Activated T-cell treated with anti-CD3 and anti-CD28 coated beads, Interleukin-2, amount 50 U/mL, for 72 hours (primary cell): ENCODE results near the gene UBE2L3. TPM values are rescaled to one million over a fixed set of nuclear protein-coding genes. Genes with fewer than 3 reads are reported as not detected.
"Not testable (repeated sequence)": the region's sequence is repeated elsewhere in the genome, so short reads cannot be mapped to it uniquely, and the experiment has no call there.

Source experiments
- ATAC-seq, 2 donors: fragments of 150-1000 bp; cut with Tn5 transposase; replicated peaks in 1 of 2; 2 replicates each; pipeline ENCODE4 v1.10.0; 2021; ENCODE audit warnings: moderate library complexity in 2 of 2, mild to moderate bottlenecking in 1 of 2
- DNase-seq, 2 donors: peaks; one replicate each; pipeline ENCODE4 v3.0.0; 2021 to 2022; ENCODE audit warnings: mixed read lengths in 1 of 2
- H3K27ac Mint-ChIP-seq: one replicate; pipeline ENCODE4 v1.8.0; 2022; ENCODE audit warnings: mild to moderate bottlenecking, moderate library complexity, mixed read lengths
- H3K27me3 Mint-ChIP-seq: one replicate; pipeline ENCODE4 v1.8.0; 2022; ENCODE audit warnings: low read depth, mixed read lengths
- H3K36me3 Mint-ChIP-seq, 2 donors: one replicate each; pipeline ENCODE4 v1.8.0; 2022; ENCODE audit warnings: mixed read lengths in 2 of 2, mild to moderate bottlenecking in 1 of 2; ENCODE audit not compliant: insufficient read depth in 2 of 2
- H3K4me1 Mint-ChIP-seq: one replicate; pipeline ENCODE4 v1.8.0; 2022; ENCODE audit warnings: low read depth, mixed read lengths
- H3K4me3 Mint-ChIP-seq, 2 donors: one replicate each; pipeline ENCODE4 v1.8.0; 2022; ENCODE audit warnings: mild to moderate bottlenecking in 2 of 2, mixed read lengths in 2 of 2, moderate library complexity in 2 of 2
- H3K9me3 Mint-ChIP-seq, 2 donors: one replicate each; pipeline ENCODE4 v1.8.0; 2022; ENCODE audit warnings: mixed read lengths in 2 of 2
- total RNA-seq, 2 donors: library from RNA; stranded (reverse); gene quantifications; one replicate each; pipeline ENCODE4 v1.2.3, GENCODE V29; 2022

The UBE2L3 gene
- total RNA-seq, 2 donors from 2014 or later = 42.7 to 43.5 TPM

- not testable (repeated sequence) for H3K9me3 Mint-ChIP-seq, DNase-seq, H3K36me3 Mint-ChIP-seq, ATAC-seq, H3K27me3 Mint-ChIP-seq, H3K4me1 Mint-ChIP-seq, H3K4me3 Mint-ChIP-seq, H3K27ac Mint-ChIP-seq
Observed at GRCh38 chr22:21560657-21561056, 6.9 kb upstream of the UBE2L3 start.

DNA sequence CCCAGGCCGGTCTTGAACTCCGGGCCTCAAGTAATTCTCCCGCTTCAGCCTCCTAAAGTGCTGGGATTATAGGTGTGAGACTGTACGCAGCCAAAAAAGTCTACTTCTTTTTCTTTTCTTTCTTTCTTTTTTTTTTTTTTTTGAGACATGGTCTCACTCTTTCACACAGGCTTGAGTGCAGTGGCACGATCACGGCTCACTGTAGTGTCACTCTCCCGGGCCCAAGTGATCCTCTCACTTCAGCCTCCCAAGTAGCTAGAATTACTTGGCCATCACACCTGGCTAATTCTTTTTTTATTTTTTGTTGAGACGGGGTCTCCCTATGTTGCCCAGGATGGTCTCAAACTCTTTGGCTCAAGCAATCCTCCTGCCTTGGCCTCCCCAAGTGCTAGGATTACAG lies 3.6 kb upstream of the UBE2L3 start:
- peaks cover 13% of the 10 kb centered on the region for H3K4me1 Mint-ChIP-seq
- ATAC-seq (no peak), DNase-seq (no peak)
- H3K9me3 Mint-ChIP-seq = no peaks in the 10 kb centered on the region
- H3K36me3 Mint-ChIP-seq = no peaks in the 10 kb centered on the region
- H3K4me3 Mint-ChIP-seq = no peak overlapping the region
- no peaks in the 10 kb centered on the region for H3K27me3 Mint-ChIP-seq
- H3K27ac Mint-ChIP-seq = no peak overlapping the region

- no peak for ATAC-seq
- H3K4me1 Mint-ChIP-seq = peaks cover 18% of the 10 kb centered on the region
- H3K4me3 Mint-ChIP-seq = no peak overlapping the region
- DNase-seq = no peak
- H3K9me3 Mint-ChIP-seq = no peaks in the 10 kb centered on the region
- no peak overlapping the region for H3K27ac Mint-ChIP-seq
- H3K27me3 Mint-ChIP-seq = no peaks in the 10 kb centered on the region
- peaks cover 0 to 1% of the 10 kb centered on the region in 2 donors for H3K36me3 Mint-ChIP-seq
Observed at GRCh38 chr22:21564411-21564810, 3.1 kb upstream of the UBE2L3 start.

GRCh38 chr22:21568347-21569075 lies 997 bp downstream of the UBE2L3 start:
- Mint-ChIP-seq H3K36me3 (peaks cover 4 to 10% of the 10 kb centered on the region in 2 donors), H3K27me3 (no peaks in the 10 kb centered on the region), H3K27ac (peak overlapping the region; percentile 97), H3K9me3 (no peaks in the 10 kb centered on the region), H3K4me3 (peak overlapping the region; percentile 84 to 95), H3K4me1 (peaks cover 58% of the 10 kb centered on the region)
- DNase-seq (peak; percentile 30 to 31), ATAC-seq (peak; percentile 2 to 14)

DNA sequence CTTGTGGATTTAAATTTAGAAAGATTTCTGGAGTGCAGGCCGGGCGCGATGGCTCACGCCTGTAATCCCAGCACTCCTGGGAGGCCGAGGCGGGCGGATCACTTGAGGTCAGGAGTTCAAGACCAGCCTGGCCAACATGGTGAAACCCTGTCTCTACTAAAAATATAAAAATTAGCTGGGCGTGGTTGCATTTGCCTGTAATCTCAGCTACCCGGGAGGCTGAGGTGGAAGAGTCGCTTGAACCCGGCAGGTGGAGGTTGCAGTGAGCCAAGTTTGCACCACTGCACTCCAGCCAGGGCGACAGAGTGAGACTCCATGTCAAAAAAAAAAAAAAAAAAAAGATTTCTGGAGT lies 1.5 kb downstream of the UBE2L3 start:
- not testable (repeated sequence) for ATAC-seq, H3K27ac Mint-ChIP-seq, H3K9me3 Mint-ChIP-seq, DNase-seq, H3K27me3 Mint-ChIP-seq
- Mint-ChIP-seq H3K36me3 (peaks cover 4 to 10% of the 10 kb centered on the region in 2 donors), H3K4me1 (peaks cover 63% of the 10 kb centered on the region), H3K4me3 (peak overlapping the region; percentile 84 to 95)

GRCh38 chr22:21569459-21570170 lies 2.1 kb downstream of the UBE2L3 start:
- Mint-ChIP-seq H3K36me3 (peaks cover 4 to 10% of the 10 kb centered on the region in 2 donors), H3K27me3 (no peaks in the 10 kb centered on the region), H3K9me3 (no peaks in the 10 kb centered on the region), H3K4me3 (peak overlapping the region; percentile 84 to 95), H3K27ac (peak overlapping the region; percentile 49), H3K4me1 (peaks cover 68% of the 10 kb centered on the region)
- DNase-seq = no peak
- no peak for ATAC-seq

DNA sequence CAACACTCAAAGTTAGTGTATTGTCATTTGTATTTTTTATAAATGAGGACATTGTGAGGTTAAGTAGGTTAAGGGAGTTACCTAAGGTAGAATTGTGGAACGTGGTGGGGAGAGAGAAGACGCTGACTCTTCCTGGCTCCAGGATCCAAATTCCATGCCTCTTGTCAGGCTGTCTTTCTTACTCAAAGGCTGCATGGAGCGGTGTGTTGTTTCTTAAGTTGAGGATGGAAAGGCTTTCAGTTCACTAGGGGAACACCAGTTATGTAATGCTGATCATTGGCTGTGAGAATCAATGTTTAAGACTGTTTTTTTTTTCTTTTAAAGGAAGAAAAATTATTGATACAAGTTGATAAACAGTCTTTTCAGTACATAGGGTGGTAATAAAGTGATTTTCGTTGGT lies 2.9 kb downstream of the UBE2L3 start:
- Mint-ChIP-seq H3K9me3 (no peaks in the 10 kb centered on the region), H3K27ac (peak overlapping the region; percentile 65), H3K27me3 (no peaks in the 10 kb centered on the region), H3K4me1 (peaks cover 68% of the 10 kb centered on the region), H3K4me3 (peak overlapping the region; percentile 84 to 95), H3K36me3 (peaks cover 4 to 10% of the 10 kb centered on the region in 2 donors)
- no peak for ATAC-seq
- DNase-seq = no peak

GRCh38 chr22:21571679-21572078 lies 4.2 kb downstream of the UBE2L3 start:
- Mint-ChIP-seq H3K27ac (peak overlapping the region; percentile 98), H3K9me3 (no peaks in the 10 kb centered on the region), H3K4me1 (peaks cover 67% of the 10 kb centered on the region), H3K27me3 (no peaks in the 10 kb centered on the region), H3K4me3 (peak overlapping the region; percentile 84 to 95), H3K36me3 (peaks cover 4 to 10% of the 10 kb centered on the region in 2 donors)
- peak; percentile 74 for ATAC-seq
- DNase-seq = no peak

- peaks cover 4 to 10% of the 10 kb centered on the region in 2 donors for H3K36me3 Mint-ChIP-seq
- H3K4me1 Mint-ChIP-seq = peaks cover 74% of the 10 kb centered on the region
- H3K27ac Mint-ChIP-seq = no peak overlapping the region
- no peaks in the 10 kb centered on the region for H3K27me3 Mint-ChIP-seq
- H3K9me3 Mint-ChIP-seq = no peaks in the 10 kb centered on the region
- no peak for ATAC-seq
- DNase-seq = no peak
- peak overlapping the region in 1 of 2 donors; percentile 27 for H3K4me3 Mint-ChIP-seq
Observed at GRCh38 chr22:21573293-21573734, 5.8 kb downstream of the UBE2L3 start.

- DNase-seq = no peak
- no peak overlapping the region for H3K27ac Mint-ChIP-seq
Observed at GRCh38 chr22:21573750-21574494, 6.4 kb downstream of the UBE2L3 start.

DNA sequence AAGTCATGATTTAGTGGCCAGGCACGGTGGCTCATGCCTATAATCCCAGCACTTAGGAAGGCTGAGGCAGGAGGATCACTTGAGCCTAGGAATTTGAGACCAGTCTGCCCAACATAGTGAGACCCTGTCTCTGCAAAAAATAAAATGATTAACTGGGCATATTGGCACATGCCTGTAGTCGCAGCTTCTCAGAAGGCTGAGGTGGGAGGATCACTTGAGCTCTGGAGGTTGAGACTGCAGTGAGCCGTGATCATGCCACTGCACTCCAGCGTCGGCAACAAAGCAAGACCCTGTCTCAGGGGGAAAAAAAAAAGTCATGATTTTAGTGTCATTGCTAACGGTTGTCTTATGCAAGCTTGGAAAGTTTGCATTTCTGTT lies 11.9 kb downstream of the UBE2L3 start:
- ATAC-seq = no peak
- H3K27me3 Mint-ChIP-seq = no peaks in the 10 kb centered on the region
- peak overlapping the region; percentile 16 for H3K27ac Mint-ChIP-seq
- H3K4me1 Mint-ChIP-seq = peaks cover 42% of the 10 kb centered on the region
- peaks cover 2% of the 10 kb centered on the region in 2 donors for H3K36me3 Mint-ChIP-seq
- no peaks in the 10 kb centered on the region for H3K9me3 Mint-ChIP-seq
- no peak for DNase-seq
- H3K4me3 Mint-ChIP-seq = no peak overlapping the region

More at GRCh38 chr22:21573750-21574494, 6.4 kb downstream of the UBE2L3 start:
- peaks cover 6 to 13% of the 10 kb centered on the region in 2 donors for H3K36me3 Mint-ChIP-seq
- H3K4me1 Mint-ChIP-seq = peaks cover 68% of the 10 kb centered on the region
- peak overlapping the region in 1 of 2 donors; percentile 10 for H3K4me3 Mint-ChIP-seq
- no peaks in the 10 kb centered on the region for H3K9me3 Mint-ChIP-seq
- no peaks in the 10 kb centered on the region for H3K27me3 Mint-ChIP-seq
- no peak for ATAC-seq

DNA sequence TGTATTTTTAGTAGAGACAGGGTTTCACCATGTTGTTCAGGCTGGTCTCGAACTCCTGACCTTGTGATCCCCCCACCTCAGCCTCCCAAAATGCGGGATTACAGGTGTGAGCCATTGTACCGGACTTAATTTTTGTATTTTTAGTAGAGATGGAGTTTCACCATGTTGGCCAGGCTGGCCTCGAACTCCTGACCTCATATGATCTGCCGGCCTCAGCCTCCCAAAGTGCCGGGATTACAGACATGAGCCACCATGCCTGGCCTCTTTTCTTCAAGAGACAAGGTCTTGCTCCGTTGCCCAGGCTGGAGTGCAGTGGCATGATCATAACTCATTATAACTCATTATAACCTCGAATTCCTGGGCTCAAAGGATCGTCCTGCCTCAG lies 13.1 kb downstream of the UBE2L3 start:
- peaks cover 46% of the 10 kb centered on the region for H3K4me1 Mint-ChIP-seq
- not testable (repeated sequence) for H3K9me3 Mint-ChIP-seq, H3K36me3 Mint-ChIP-seq, H3K27me3 Mint-ChIP-seq, H3K4me3 Mint-ChIP-seq, DNase-seq, H3K27ac Mint-ChIP-seq, ATAC-seq
